GM12878 (cell line): ENCODE data around the gene TRAT1. TPM values are rescaled to one million over a fixed set of nuclear protein-coding genes. Genes with fewer than 3 reads are reported as not detected.

Experiments
- ATAC-seq: fragments of 200-7000 bp; cut with Tn5 transposase; 3 replicates; pipeline ENCODE4 v1.9.1; 2020; ENCODE audit warnings: mild to moderate bottlenecking, moderate library complexity
- BruUV-seq: library from RNA; stranded (reverse); fragments of 400-500 nt; replicated peaks from 2 replicates; lab custom pipeline; 2021; lab: Mats Ljungman, UMichigan
- CTCF ChIA-PET: fragments of 300-600 bp; sonication (Branson Sonifier 250); formaldehyde crosslinking; extraction: SDS; loops from one replicate; lab custom pipeline; 2021; ENCODE audit warnings: inconsistent platforms; lab: Yijun Ruan, JAX
- POLR2A ChIA-PET: fragments of 350-600 bp; formaldehyde crosslinking; extraction: SDS; loops from one replicate; lab custom pipeline; 2021; ENCODE audit warnings: inconsistent platforms; lab: Charles Lee
- RAD21 ChIA-PET: fragments of 300-600 bp; sonication (Branson Sonifier 250); formaldehyde crosslinking; loops from one replicate; lab custom pipeline; 2023; ENCODE audit warnings: antibody characterized with exemption; ENCODE audit not compliant: unreplicated experiment; lab: Charles Lee
- SMC1A ChIA-PET: fragments of 300-600 bp; sonication (Branson Sonifier 250); formaldehyde crosslinking; loops from one replicate; lab custom pipeline; 2023; ENCODE audit not compliant: unreplicated experiment, uncharacterized antibody; lab: Charles Lee
- DNase-seq: peaks from one replicate; pipeline ENCODE4 v3.0.0-alpha.2; 2011; ENCODE audit warnings: low read depth, low spot score
- FAIRE-seq: peaks from 3 replicates; lab custom pipeline; 2011; peaks lifted over from hg19 to GRCh38; lab: Jason Lieb, UNC
- H2AFZ ChIP-seq: 2 replicates; pipeline ENCODE4 v1.6.0; 2011; ENCODE audit warnings: low read depth, low read length, control low read depth; ENCODE audit not compliant: control insufficient read depth
- H3K27ac ChIP-seq: 2 replicates; pipeline ENCODE4 v1.5.1; 2011; ENCODE audit warnings: control low read depth; ENCODE audit not compliant: control insufficient read depth, insufficient read depth
- H3K27me3 ChIP-seq, 2 experiments: replicated peaks in 1 of 2; 2 replicates each; pipeline versions ENCODE4 v1.6.0 to v1.6.1; 2011; ENCODE audit warnings: low read length in 1 of 2; ENCODE audit not compliant: control insufficient read depth in 2 of 2, insufficient read depth in 2 of 2
- H3K36me3 ChIP-seq, 2 experiments: 2 replicates each; pipeline ENCODE4 v1.5.1; 2011; ENCODE audit warnings: low read length in 1 of 2; ENCODE audit not compliant: control insufficient read depth in 2 of 2, insufficient read depth in 2 of 2
- H3K4me1 ChIP-seq: 2 replicates; pipeline ENCODE4 v1.6.1; 2011; ENCODE audit warnings: mild to moderate bottlenecking, low read length, moderate library complexity, mixed read lengths; ENCODE audit not compliant: control insufficient read depth, insufficient read depth
- H3K4me2 ChIP-seq: 2 replicates; pipeline ENCODE4 v1.6.0; 2011; ENCODE audit warnings: control low read depth; ENCODE audit not compliant: control insufficient read depth, insufficient read depth
- H3K4me3 ChIP-seq: fragments of 200-600 bp; sonication (generic); 2 replicates; pipeline ENCODE4 v1.5.1; 2016
- H3K79me2 ChIP-seq: 2 replicates; pipeline ENCODE4 v1.6.0; 2011; ENCODE audit warnings: low read length; ENCODE audit not compliant: control insufficient read depth, insufficient read depth
- H3K9ac ChIP-seq: 2 replicates; pipeline ENCODE4 v1.8.0; 2011; ENCODE audit warnings: low read length, control low read depth, mixed read lengths; ENCODE audit not compliant: control insufficient read depth, insufficient read depth
- H3K9me3 ChIP-seq: replicated peaks from 3 replicates; pipeline ENCODE4 v1.5.1; 2011; ENCODE audit warnings: mild to moderate bottlenecking, low read length; ENCODE audit not compliant: control insufficient read depth, insufficient read depth
- H4K20me1 ChIP-seq: 2 replicates; pipeline ENCODE4 v1.6.0; 2011; ENCODE audit not compliant: control insufficient read depth, insufficient read depth
- JUNB ChIP-seq: IDR thresholded peaks from 2 replicates; pipeline ENCODE4 v1.6.1; 2016; ENCODE audit warnings: antibody characterized with exemption, mild to moderate bottlenecking
- SIX5 ChIP-seq: IDR thresholded peaks from 2 replicates; pipeline ENCODE4 v1.6.1; 2011; ENCODE audit warnings: mild to moderate bottlenecking, low read depth, low read length, moderate library complexity; ENCODE audit not compliant: severe bottlenecking
- WGBS: methylation state at CpG from one replicate; pipeline ENCODE4 v1.1.6; 2016; ENCODE audit warnings: low lambda C conversion rate; ENCODE audit not compliant: insufficient replicate concordance, insufficient coverage; ENCODE audit errors: missing lambda C conversion rate; 5-methylcytosine and 5-hydroxymethylcytosine counted together
- in situ Hi-C: fragments of 300-500 bp; cut with MboI; formaldehyde crosslinking; loops from 9 replicates; pipeline ENCODE4 v1.14.3; 2018; ENCODE audit warnings: mixed read lengths
- intact Hi-C: fragments of 100-400 bp; cut with micrococcal nuclease; formaldehyde crosslinking; loops from one replicate; pipeline ENCODE4 v1.14.2; 2022; ENCODE audit not compliant: unreplicated experiment
- polyA plus RNA-seq, 11 experiments: library from polyadenylated mRNA; depleted of rRNA in 4 of 11; unstranded in 6 of 11; stranded (reverse) in 5 of 11; fragments of >200 nt; fragmentation: Nextera tagmentation in 4 of 11; fragmentation: Illumina TruSeq in 1 of 11; extraction: Ambion mirVana in 4 of 11; extraction: Trizol in 1 of 11; gene quantifications; 1 replicate in 1 of 11; 2 replicates in 10 of 11; pipeline versions ENCODE4 v1.2.1 to v1.2.3, GENCODE V29; 2011 to 2016; ENCODE audit warnings: inconsistent platforms in 2 of 11, missing spikeins in 2 of 11, low read depth in 1 of 11
- total RNA-seq, 4 experiments: library from RNA; depleted of rRNA in 3 of 4; stranded (reverse); fragments of >200 nt in 3 of 4; fragmentation: Illumina TruSeq in 1 of 4; extraction: Trizol in 1 of 4; gene quantifications; 2 replicates each; pipeline versions ENCODE4 v1.2.1 to v1.2.3, GENCODE V29; 2013 to 2021
- TF ChIP-seq, protein P1 (sequence below): fragments of 450-650 bp; IDR thresholded peaks from 2 replicates; pipeline ENCODE4 v1.6.1; 2017; ENCODE audit warnings: low read depth, mild to moderate bottlenecking, moderate library complexity
- TF ChIP-seq, protein P2 (sequence below): IDR thresholded peaks from 2 replicates; pipeline ENCODE4 v1.6.1; 2011; ENCODE audit warnings: borderline replicate concordance, low read depth, mild to moderate bottlenecking, moderate library complexity, mixed read lengths, low read length; ENCODE audit not compliant: insufficient read depth; ENCODE audit errors: extremely low read length

TRAT1 gene
- total and polyA plus RNA-seq, 10 of the 15 experiments (the other 5 are each of a cell fraction or from before 2014, with no cell fraction given), result 0.11 to 1.5 (median 0.18) TPM; not detected in 2

DNA sequence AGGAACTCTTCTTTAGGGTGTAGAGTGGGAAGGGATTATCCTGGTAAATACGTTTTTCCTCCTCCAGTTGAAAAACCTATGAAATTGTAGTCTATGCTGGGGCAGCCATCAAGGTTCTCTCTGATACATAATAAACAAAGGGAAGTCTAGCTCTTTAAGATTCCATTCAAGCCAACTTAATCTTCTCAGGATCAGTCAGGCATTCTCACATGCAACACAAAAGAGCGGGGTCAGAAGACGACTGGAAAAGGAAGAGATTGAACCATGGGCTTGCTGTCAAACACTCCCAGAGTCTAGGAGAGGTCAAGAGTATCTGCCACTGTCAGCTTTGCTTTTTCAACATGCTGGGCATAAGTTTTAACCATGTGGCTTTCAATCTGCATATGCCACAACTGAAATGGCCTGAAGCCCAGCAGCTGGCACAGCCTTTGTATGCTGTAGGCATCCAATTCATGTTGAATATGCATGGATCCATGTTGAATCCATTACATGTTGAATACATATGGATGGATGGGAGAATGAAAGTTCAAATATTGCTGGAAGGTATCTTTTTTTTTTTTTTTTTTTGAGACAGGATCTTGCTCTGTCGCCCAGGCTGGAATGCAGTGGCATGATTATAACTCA is 8.5 kb downstream of the TRAT1 start:
- no TSS peak for BruUV-seq
- CTCF ChIA-PET, result no interaction called here
- 57% methylated on average over 3 of the region's 4 CpGs for WGBS
- RAD21 ChIA-PET, result no interaction called here
- FAIRE-seq (no peak), ATAC-seq (no peak), DNase-seq (no peak)
- Histone ChIP-seq H3K9ac (no peak overlapping the region), H3K4me1 (no peaks in the 10 kb centered on the region), H3K4me2 (no peak overlapping the region), H2AFZ (no peak overlapping the region), H3K36me3 (no peaks in the 10 kb centered on the region), H3K4me3 (no peak overlapping the region), H3K79me2 (no peaks in the 10 kb centered on the region), H4K20me1 (no peaks in the 10 kb centered on the region), H3K27ac (no peak overlapping the region), H3K9me3 (no peaks in the 10 kb centered on the region), H3K27me3 (0 out of 4 replicates have a peak, but pooled peaks cover 0 to 2% of the 10 kb centered on the region in 2 experiments)
- in situ Hi-C loops (no loop called here), intact Hi-C loops (no loop called here)
- SMC1A ChIA-PET, result interaction anchor here (0.7 to 1.1 kb wide), 2 partner anchors 32 to 195 kb away, joined by 3 to 4 read pairs; no protein-coding TSS in a partner anchor
- POLR2A ChIA-PET, result no interaction called here
- TF ChIP-seq, protein P1, sequence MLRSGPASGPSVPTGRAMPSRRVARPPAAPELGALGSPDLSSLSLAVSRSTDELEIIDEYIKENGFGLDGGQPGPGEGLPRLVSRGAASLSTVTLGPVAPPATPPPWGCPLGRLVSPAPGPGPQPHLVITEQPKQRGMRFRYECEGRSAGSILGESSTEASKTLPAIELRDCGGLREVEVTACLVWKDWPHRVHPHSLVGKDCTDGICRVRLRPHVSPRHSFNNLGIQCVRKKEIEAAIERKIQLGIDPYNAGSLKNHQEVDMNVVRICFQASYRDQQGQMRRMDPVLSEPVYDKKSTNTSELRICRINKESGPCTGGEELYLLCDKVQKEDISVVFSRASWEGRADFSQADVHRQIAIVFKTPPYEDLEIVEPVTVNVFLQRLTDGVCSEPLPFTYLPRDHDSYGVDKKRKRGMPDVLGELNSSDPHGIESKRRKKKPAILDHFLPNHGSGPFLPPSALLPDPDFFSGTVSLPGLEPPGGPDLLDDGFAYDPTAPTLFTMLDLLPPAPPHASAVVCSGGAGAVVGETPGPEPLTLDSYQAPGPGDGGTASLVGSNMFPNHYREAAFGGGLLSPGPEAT, result no peak
- TF ChIP-seq, protein P2, sequence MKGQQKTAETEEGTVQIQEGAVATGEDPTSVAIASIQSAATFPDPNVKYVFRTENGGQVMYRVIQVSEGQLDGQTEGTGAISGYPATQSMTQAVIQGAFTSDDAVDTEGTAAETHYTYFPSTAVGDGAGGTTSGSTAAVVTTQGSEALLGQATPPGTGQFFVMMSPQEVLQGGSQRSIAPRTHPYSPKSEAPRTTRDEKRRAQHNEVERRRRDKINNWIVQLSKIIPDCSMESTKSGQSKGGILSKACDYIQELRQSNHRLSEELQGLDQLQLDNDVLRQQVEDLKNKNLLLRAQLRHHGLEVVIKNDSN, result no peak
- TF ChIP-seq JUNB (no peak), SIX5 (no peak)
